ENCODE data around the gene LAMA2.

Gene LAMA2

DNA sequence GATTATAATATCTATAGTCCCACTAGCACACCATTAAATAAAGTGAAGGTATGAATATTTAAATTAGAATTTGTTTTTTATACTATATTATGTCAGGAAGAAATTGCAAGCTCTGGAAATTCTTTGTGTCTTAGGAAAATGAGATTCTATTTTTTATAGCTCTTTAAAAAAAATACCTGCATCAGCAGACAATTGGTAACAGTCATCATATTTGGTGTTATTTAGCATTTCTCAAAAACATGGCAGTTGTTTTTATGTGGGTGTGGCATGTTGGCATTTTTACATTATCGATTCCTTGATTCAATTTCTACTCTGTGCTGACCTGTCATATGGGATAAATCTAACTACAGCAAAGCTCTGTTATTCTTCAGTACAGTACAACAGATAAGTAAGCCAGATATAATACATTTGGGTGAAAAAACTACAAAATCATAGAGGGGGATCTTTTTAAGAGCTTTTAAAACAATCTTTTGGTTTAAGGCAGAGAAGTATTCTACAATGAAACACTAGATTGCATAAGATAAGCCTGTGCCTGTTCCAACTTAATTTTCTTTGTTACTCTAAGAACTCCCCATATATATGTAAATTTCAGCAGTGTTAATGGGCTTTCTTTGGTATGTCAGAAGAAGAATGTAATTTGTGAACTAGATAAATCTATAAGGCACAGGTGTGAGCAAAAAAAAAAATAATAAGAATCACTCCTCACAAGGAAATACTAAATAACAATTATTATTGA is 71.5 kb downstream of the LAMA2 start:
- no peaks in the 10 kb centered on the region for H3K27me3 ChIP-seq
- H3K9me3 ChIP-seq, result no peaks in the 10 kb centered on the region
- TF ChIP-seq, protein P1, sequence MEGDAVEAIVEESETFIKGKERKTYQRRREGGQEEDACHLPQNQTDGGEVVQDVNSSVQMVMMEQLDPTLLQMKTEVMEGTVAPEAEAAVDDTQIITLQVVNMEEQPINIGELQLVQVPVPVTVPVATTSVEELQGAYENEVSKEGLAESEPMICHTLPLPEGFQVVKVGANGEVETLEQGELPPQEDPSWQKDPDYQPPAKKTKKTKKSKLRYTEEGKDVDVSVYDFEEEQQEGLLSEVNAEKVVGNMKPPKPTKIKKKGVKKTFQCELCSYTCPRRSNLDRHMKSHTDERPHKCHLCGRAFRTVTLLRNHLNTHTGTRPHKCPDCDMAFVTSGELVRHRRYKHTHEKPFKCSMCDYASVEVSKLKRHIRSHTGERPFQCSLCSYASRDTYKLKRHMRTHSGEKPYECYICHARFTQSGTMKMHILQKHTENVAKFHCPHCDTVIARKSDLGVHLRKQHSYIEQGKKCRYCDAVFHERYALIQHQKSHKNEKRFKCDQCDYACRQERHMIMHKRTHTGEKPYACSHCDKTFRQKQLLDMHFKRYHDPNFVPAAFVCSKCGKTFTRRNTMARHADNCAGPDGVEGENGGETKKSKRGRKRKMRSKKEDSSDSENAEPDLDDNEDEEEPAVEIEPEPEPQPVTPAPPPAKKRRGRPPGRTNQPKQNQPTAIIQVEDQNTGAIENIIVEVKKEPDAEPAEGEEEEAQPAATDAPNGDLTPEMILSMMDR (IDR thresholded peaks at IDR 0.05), result no peak
- no peaks in the 10 kb centered on the region for H3K36me3 ChIP-seq
- no peak overlapping the region for H3K4me3 ChIP-seq (ENCODE audit: low read depth in 1 of 2, low read length in 1 of 2)
- H3K27ac ChIP-seq, result no peak overlapping the region
- H3K4me1 ChIP-seq (ENCODE audit: control insufficient read depth in 1 of 2, insufficient read depth in 1 of 2, low read depth in 1 of 2, low read length in 1 of 2), result no peaks in the 10 kb centered on the region

DNA sequence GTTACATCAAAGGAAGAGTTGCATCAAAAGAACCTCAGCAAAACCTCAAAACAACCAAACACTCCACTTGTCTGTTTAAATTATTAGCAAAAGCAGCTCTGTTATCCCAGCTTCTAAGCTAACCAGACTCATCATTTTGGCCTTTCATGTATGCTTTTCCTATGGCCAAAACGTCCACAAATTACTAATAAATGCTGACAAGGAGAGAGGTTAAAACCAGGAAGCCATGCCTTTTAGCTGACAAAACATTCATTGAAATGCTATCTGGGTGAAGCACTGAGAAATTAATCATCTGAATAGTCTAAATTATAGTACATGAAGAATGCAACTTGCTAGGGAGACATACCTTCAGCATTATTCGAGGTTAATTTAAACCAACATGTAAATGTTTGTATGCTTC is 80.6 kb downstream of the LAMA2 start:
- no peak overlapping the region for H3K4me3 ChIP-seq (ENCODE audit: low read depth in 1 of 2, low read length in 1 of 2)
- no peaks in the 10 kb centered on the region for H3K36me3 ChIP-seq
- TF ChIP-seq, protein P1 (IDR thresholded peaks at IDR 0.05), result no peak
- H3K27ac ChIP-seq, result no peak overlapping the region
- H3K4me1 ChIP-seq (ENCODE audit: control insufficient read depth in 1 of 2, insufficient read depth in 1 of 2, low read depth in 1 of 2, low read length in 1 of 2), result no peaks in the 10 kb centered on the region
- H3K9me3 ChIP-seq, result no peaks in the 10 kb centered on the region
- H3K27me3 ChIP-seq, result no peaks in the 10 kb centered on the region

DNA sequence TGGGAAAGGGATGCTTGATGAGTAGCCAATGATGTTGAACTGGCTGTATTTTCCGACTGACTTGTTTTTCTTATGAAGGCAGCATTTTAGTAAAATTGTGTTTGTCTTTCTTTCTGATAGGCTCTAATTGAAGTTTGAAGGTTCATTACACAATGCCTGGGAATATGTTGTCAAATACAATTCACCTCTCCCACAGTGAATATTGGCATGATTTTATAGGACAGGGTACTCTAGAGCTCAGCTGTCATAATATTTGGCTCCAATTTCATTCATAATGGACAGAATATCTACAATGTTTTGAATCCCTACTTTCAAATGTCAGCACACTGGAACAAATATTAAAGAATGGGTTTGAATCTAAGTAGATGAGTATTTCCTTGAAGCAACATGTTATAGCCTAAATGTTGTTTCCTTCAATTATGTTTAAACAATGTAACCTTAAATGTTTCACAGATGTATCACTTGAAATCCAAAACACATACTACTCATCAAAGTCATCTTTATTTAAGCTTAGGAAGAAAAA is 81.4 kb downstream of the LAMA2 start:
- no peaks in the 10 kb centered on the region for H3K27me3 ChIP-seq
- no peaks in the 10 kb centered on the region for H3K9me3 ChIP-seq
- TF ChIP-seq, protein P1 (IDR thresholded peaks at IDR 0.05), result no peak
- no peak overlapping the region for H3K4me3 ChIP-seq (ENCODE audit: low read depth in 1 of 2, low read length in 1 of 2)
- no peaks in the 10 kb centered on the region for H3K36me3 ChIP-seq
- no peak overlapping the region for H3K27ac ChIP-seq
- no peaks in the 10 kb centered on the region for H3K4me1 ChIP-seq (ENCODE audit: control insufficient read depth in 1 of 2, insufficient read depth in 1 of 2, low read depth in 1 of 2, low read length in 1 of 2)

DNA sequence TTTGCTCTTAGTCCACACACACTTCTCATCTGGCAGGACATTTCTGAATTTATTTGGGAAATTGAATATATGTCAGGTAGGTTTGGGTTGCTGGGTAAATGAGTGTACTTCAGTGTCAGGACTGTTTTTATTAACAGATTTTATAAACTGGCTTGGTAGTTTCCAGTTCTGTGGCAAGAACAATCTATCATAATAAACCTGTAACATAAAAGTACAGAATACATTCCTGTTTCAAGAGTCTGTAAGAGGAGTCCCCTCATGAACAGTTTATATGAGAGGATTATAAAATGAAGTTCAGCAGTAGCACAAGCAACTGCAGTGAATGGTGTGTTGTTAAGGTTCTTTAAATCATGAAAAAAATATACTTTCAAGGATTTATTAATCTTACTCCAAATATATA is 81.8 kb downstream of the LAMA2 start:
- H3K36me3 ChIP-seq, result no peaks in the 10 kb centered on the region
- no peaks in the 10 kb centered on the region for H3K4me1 ChIP-seq (ENCODE audit: control insufficient read depth in 1 of 2, insufficient read depth in 1 of 2, low read depth in 1 of 2, low read length in 1 of 2)
- no peak overlapping the region for H3K27ac ChIP-seq
- no peaks in the 10 kb centered on the region for H3K9me3 ChIP-seq
- H3K27me3 ChIP-seq, result no peaks in the 10 kb centered on the region
- TF ChIP-seq, protein P1 (IDR thresholded peaks at IDR 0.05), result no peak
- no peak overlapping the region for H3K4me3 ChIP-seq (ENCODE audit: low read depth in 1 of 2, low read length in 1 of 2)

DNA sequence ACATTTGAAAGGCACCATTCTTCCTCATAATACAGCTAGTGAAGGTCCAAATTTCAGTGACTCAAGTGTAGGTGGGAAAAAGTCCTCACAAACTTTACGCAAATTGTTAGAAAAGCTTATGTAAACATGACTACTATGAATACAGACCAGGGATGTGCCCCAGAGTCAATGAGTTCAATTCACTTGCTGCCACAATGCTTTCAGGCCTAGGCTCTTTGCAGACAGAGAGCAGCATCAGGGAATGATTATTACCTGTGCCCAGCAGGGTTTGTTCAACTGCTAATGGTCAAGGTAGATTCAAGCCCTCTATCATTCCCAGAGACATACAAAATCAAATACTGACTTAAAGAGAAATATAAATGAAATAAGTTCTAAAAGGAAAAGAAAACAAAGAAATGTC is 84.0 kb downstream of the LAMA2 start:
- H3K27ac ChIP-seq, result no peak overlapping the region
- TF ChIP-seq, protein P1 (IDR thresholded peaks at IDR 0.05), result no peak
- H3K36me3 ChIP-seq, result no peaks in the 10 kb centered on the region
- H3K4me3 ChIP-seq (ENCODE audit: low read depth in 1 of 2, low read length in 1 of 2), result no peak overlapping the region
- no peaks in the 10 kb centered on the region for H3K4me1 ChIP-seq (ENCODE audit: control insufficient read depth in 1 of 2, insufficient read depth in 1 of 2, low read depth in 1 of 2, low read length in 1 of 2)
- no peaks in the 10 kb centered on the region for H3K27me3 ChIP-seq
- no peaks in the 10 kb centered on the region for H3K9me3 ChIP-seq

Data from neutrophil (primary cell).